Stimulated activated CD8-positive, alpha-beta memory T cell treated with anti-CD3 and anti-CD28 coated beads, Interleukin-15, amount 100 ng/mL, for 24 hours (primary cell): ENCODE data around the gene KRTAP10-10.
"Not testable (repeated sequence)": the region's sequence is repeated elsewhere in the genome, so short reads cannot be mapped to it uniquely, and the experiment has no call there.

Source experiments
- DNase-seq: peaks from one replicate; pipeline ENCODE4 v3.0.0-alpha.2; 2020; ENCODE audit warnings: low read depth

Gene KRTAP10-10

GRCh38 chr21:44684077-44684476 lies 46.9 kb downstream of the KRTAP10-10 start:
- DNase-seq, result no peak

GRCh38 chr21:44684483-44684882 lies 47.3 kb downstream of the KRTAP10-10 start:
- no peak for DNase-seq

- not testable (repeated sequence) for DNase-seq
These were observed 47.9 kb downstream of the KRTAP10-10 start for GRCh38 chr21:44685050-44685449.

- DNase-seq, result no peak
These were observed 49.0 kb downstream of the KRTAP10-10 start for GRCh38 chr21:44686000-44686781.

GRCh38 chr21:44686843-44687561 lies 49.8 kb downstream of the KRTAP10-10 start:
- no peak for DNase-seq

GRCh38 chr21:44687671-44688070 lies 50.5 kb downstream of the KRTAP10-10 start:
- DNase-seq, result no peak
